Fibroblast of lung (primary cell): ENCODE results near the gene TMEM222. TPM values are rescaled to one million over a fixed set of nuclear protein-coding genes. Genes with fewer than 3 reads are reported as not detected.

Experiments
- DNase-seq, 2 donors: peaks; one replicate each; pipeline versions ENCODE4 v3.0.0 to v3.0.0-alpha.2; 2010; ENCODE audit warnings: low read depth in 2 of 2
- H2AFZ ChIP-seq: 2 replicates; pipeline ENCODE4 v1.5.1; 2012; ENCODE audit warnings: low read length, control low read depth, inconsistent platforms
- H3K27ac ChIP-seq: 2 replicates; pipeline ENCODE4 v1.5.1; 2011; ENCODE audit warnings: low read length, control low read depth; ENCODE audit not compliant: insufficient read depth
- H3K27me3 ChIP-seq: 2 replicates; pipeline ENCODE4 v1.5.1; 2011; ENCODE audit warnings: mild to moderate bottlenecking, low read length; ENCODE audit not compliant: control insufficient read depth, insufficient read depth
- H3K36me3 ChIP-seq: 2 replicates; pipeline ENCODE4 v1.5.1; 2011; ENCODE audit warnings: low read length; ENCODE audit not compliant: control insufficient read depth, insufficient read depth
- H3K4me1 ChIP-seq: 2 replicates; pipeline ENCODE4 v1.5.1; 2011; ENCODE audit warnings: low read length; ENCODE audit not compliant: control insufficient read depth, insufficient read depth; ENCODE audit errors: extremely low read depth
- H3K4me2 ChIP-seq: 2 replicates; pipeline ENCODE4 v1.5.1; 2011; ENCODE audit warnings: low read length, control low read depth; ENCODE audit not compliant: insufficient read depth; ENCODE audit errors: extremely low read depth
- H3K4me3 ChIP-seq, 4 experiments: fragments of 200-600 bp in 1 of 4; sonication (generic) in 1 of 4; replicated peaks in 1 of 4; 2 replicates each; pipeline ENCODE4 v1.5.1; 2011 to 2016; ENCODE audit warnings: low read length in 4 of 4, low read depth in 3 of 4, mild to moderate bottlenecking in 3 of 4, control low read depth in 2 of 4, inconsistent platforms in 1 of 4, mixed read lengths in 1 of 4; ENCODE audit not compliant: insufficient read depth in 1 of 4; ENCODE audit errors: control extremely low read depth in 1 of 4
- H3K79me2 ChIP-seq: 2 replicates; pipeline ENCODE4 v1.5.1; 2012; ENCODE audit warnings: mild to moderate bottlenecking, low read length, inconsistent platforms; ENCODE audit not compliant: control insufficient read depth, insufficient read depth
- H3K9ac ChIP-seq: 2 replicates; pipeline ENCODE4 v1.5.1; 2011; ENCODE audit warnings: mild to moderate bottlenecking, low read length, control low read depth; ENCODE audit not compliant: insufficient read depth
- H3K9me3 ChIP-seq: 2 replicates; pipeline ENCODE4 v1.5.1; 2012; ENCODE audit warnings: low read depth, low read length; ENCODE audit not compliant: control insufficient read depth, insufficient read depth
- H4K20me1 ChIP-seq: 2 replicates; pipeline ENCODE4 v1.5.1; 2011; ENCODE audit warnings: low read length; ENCODE audit not compliant: control insufficient read depth, insufficient read depth; ENCODE audit errors: extremely low read depth
- EZH2 ChIP-seq: IDR thresholded peaks from 2 replicates; pipeline ENCODE4 v1.5.1; 2012; ENCODE audit warnings: low read length, control low read depth, mild to moderate bottlenecking; ENCODE audit errors: missing control alignments
- polyA plus RNA-seq, 2 donors: library from polyadenylated mRNA; depleted of rRNA in 1 of 2; stranded (reverse) in 1 of 2; unstranded in 1 of 2; fragments of >200 nt; gene quantifications; 2 replicates each; pipeline ENCODE4 v1.2.1, GENCODE V29; 2011 to 2012; ENCODE audit warnings: missing spikeins in 1 of 2
- total RNA-seq: library from RNA; depleted of rRNA; stranded (reverse); fragments of >200 nt; gene quantifications from 2 replicates; pipeline ENCODE4 v1.2.1, GENCODE V29; 2014
- TF ChIP-seq, protein P1 (sequence below), 2 donors: IDR thresholded peaks in 1 of 2; conservative IDR thresholded peaks in 1 of 2; 1 replicate in 1 of 2; 2 replicates in 1 of 2; pipeline ENCODE4 v1.5.1; 2011 to 2012; ENCODE audit warnings: low read length in 2 of 2, control low read depth in 1 of 2, inconsistent platforms in 1 of 2, low read depth in 1 of 2, mild to moderate bottlenecking in 1 of 2

Gene TMEM222
- total and polyA plus RNA-seq, 2 donors (not counting 1 experiment from before 2014, with no cell fraction given): 21.6 to 37.1 TPM

DNA sequence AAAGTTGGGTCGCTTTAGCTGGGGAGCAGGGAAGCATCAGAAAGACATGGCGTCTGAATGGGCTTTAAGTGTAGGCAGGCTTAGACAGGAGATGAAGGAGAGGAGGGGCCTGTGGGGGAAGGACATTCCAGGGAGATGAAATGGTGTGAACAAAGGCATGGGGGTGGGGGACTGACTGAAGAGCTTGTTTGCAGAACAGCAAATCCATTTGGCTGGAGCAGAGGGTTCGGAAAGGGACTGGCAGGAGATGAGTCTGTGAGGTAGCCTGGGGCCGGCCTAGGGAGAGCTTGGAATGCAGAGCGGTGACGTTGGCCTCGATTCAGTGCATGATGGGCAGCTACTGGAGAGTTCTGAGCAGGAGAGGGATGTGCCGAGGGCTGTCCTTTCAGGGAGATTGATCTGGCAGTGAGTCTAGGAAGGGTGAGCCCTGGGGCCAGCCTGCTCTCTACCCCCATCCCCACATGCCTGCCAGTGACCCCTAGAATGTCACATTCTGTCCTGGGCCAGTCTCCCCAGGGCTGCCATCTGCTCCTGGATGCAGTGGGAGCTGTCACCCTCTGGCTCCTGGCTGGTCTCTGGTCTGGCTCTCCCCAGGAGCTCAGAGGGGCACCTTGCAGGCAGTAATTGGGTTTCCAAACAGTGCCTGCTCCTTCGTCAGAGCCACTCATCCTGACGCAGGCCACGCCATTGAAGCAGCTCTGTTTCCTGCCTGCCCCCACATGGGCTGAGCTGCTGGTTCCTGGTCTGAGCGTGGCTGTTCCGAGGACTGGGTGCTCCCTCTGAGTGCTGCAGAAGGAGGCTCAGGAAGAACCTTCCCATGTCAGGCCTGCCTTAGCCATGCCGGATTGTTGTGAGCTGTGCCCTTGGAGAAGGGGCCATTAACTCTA lies 22.3 kb upstream of the TMEM222 start:
- no peaks in the 10 kb centered on the region for H4K20me1 ChIP-seq
- H3K9ac ChIP-seq: peak overlapping the region; percentile 51
- H3K9me3 ChIP-seq: no peaks in the 10 kb centered on the region
- no peaks in the 10 kb centered on the region for H3K79me2 ChIP-seq
- H3K4me1 ChIP-seq: peaks cover 31% of the 10 kb centered on the region
- H3K4me3 ChIP-seq: no peak overlapping the region
- peak; percentile 96 to 99 for DNase-seq
- TF ChIP-seq EZH2: no peak
- TF ChIP-seq, protein P1, sequence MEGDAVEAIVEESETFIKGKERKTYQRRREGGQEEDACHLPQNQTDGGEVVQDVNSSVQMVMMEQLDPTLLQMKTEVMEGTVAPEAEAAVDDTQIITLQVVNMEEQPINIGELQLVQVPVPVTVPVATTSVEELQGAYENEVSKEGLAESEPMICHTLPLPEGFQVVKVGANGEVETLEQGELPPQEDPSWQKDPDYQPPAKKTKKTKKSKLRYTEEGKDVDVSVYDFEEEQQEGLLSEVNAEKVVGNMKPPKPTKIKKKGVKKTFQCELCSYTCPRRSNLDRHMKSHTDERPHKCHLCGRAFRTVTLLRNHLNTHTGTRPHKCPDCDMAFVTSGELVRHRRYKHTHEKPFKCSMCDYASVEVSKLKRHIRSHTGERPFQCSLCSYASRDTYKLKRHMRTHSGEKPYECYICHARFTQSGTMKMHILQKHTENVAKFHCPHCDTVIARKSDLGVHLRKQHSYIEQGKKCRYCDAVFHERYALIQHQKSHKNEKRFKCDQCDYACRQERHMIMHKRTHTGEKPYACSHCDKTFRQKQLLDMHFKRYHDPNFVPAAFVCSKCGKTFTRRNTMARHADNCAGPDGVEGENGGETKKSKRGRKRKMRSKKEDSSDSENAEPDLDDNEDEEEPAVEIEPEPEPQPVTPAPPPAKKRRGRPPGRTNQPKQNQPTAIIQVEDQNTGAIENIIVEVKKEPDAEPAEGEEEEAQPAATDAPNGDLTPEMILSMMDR (conservative IDR thresholded peaks at IDR 0.05 in 1 of 2, IDR thresholded peaks at IDR 0.05 in 1 of 2; ENCODE audit: low read depth in 1 of 2, low read length in 2 of 2): no peak
- H3K36me3 ChIP-seq: peaks cover 4% of the 10 kb centered on the region
- H3K27ac ChIP-seq: peak overlapping the region; percentile 92
- H2AFZ ChIP-seq: no peak overlapping the region
- peak overlapping the region; percentile 48 for H3K4me2 ChIP-seq
- H3K27me3 ChIP-seq: no peaks in the 10 kb centered on the region

DNA sequence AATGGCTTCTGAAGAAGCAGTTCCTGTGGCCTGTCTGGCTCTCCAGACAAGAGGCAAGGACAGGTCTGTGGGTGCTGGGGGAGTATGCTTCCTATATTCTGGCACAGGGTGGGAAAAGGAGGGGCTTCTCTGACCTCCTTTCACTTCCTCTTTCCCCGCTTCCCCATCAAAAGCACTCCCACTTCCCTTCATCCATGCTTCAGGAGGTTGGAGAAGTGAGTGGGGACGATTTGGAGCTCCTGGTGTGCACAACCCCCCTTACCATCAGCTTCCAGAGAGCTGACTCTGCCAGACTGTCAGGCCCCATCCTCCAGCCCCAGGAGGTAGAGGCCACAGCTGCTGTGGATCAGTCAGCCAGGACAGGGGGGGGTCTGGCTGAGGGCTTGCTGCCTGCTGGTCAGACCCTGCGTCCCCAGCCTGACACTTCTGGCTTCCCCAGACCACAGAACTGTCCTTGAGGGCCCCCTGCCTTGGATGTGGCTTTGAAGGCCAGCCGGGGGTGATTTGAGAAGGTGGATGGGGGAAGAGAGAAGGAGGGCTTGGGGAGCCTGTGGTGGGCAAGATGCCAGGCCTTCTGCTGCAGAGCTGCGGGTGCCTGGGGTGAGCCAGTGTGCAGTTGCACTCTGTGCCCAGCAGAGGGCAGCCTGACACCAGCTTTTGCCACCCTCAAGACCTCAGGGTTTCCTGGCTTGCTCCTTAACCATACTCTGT lies 21.5 kb upstream of the TMEM222 start:
- Histone ChIP-seq H3K36me3 (peaks cover 4% of the 10 kb centered on the region), H2AFZ (no peak overlapping the region), H3K27ac (peak overlapping the region; percentile 92), H4K20me1 (no peaks in the 10 kb centered on the region), H3K4me3 (no peak overlapping the region), H3K4me1 (peaks cover 31% of the 10 kb centered on the region), H3K79me2 (no peaks in the 10 kb centered on the region), H3K9ac (peak overlapping the region; percentile 32), H3K9me3 (no peaks in the 10 kb centered on the region), H3K27me3 (no peaks in the 10 kb centered on the region), H3K4me2 (peak overlapping the region; percentile 66)
- TF ChIP-seq EZH2: no peak
- TF ChIP-seq, protein P1 (conservative IDR thresholded peaks at IDR 0.05 in 1 of 2, IDR thresholded peaks at IDR 0.05 in 1 of 2; ENCODE audit: low read depth in 1 of 2, low read length in 2 of 2): peak; percentile 89 to 99
- peak; percentile 92 to 94 for DNase-seq

DNA sequence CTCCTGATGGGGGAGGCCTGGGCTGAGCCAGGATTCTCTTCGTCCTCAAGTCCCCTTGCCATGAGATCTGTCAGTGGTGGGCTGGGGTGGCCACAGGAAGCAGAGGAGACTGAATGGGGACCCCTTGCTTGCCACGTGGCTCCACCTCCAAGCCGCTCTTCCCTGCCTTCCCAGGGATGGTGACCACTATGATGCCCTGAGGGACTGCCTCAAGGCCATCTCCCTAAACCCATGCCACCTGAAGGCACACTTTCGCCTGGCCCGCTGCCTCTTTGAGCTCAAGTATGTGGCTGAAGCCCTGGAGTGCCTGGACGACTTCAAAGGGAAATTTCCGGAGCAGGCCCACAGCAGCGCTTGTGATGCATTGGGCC lies 20.9 kb upstream of the TMEM222 start:
- peak overlapping the region; percentile 92 for H3K27ac ChIP-seq
- no peak overlapping the region for H3K4me2 ChIP-seq
- H3K9ac ChIP-seq: peak overlapping the region; percentile 21
- peaks cover 4% of the 10 kb centered on the region for H3K36me3 ChIP-seq
- no peaks in the 10 kb centered on the region for H3K79me2 ChIP-seq
- no peak for DNase-seq
- H2AFZ ChIP-seq: peak overlapping the region; percentile 70
- H3K4me1 ChIP-seq: peaks cover 31% of the 10 kb centered on the region
- no peaks in the 10 kb centered on the region for H3K27me3 ChIP-seq
- no peak for TF ChIP-seq EZH2
- TF ChIP-seq, protein P1 (conservative IDR thresholded peaks at IDR 0.05 in 1 of 2, IDR thresholded peaks at IDR 0.05 in 1 of 2; ENCODE audit: low read depth in 1 of 2, low read length in 2 of 2): no peak
- H3K4me3 ChIP-seq: no peak overlapping the region
- H3K9me3 ChIP-seq: no peaks in the 10 kb centered on the region
- no peaks in the 10 kb centered on the region for H4K20me1 ChIP-seq
